T-helper 2 cell treated with Interferon-gamma antibody and Interleukin-4, amounts not matched to agents 5 μg/mL and 100 μg/mL, for 36 hours (primary cell): ENCODE results near the gene GRM5.

Experiments used
- DNase-seq: peaks from one replicate; pipeline ENCODE4 v3.0.0; 2021; ENCODE audit warnings: low spot score
- H3K27ac Mint-ChIP-seq: one replicate; pipeline ENCODE4 v1.8.0; 2021; ENCODE audit warnings: mild to moderate bottlenecking, mixed read lengths
- H3K27me3 Mint-ChIP-seq: one replicate; pipeline ENCODE4 v1.8.0; 2021; ENCODE audit warnings: low read depth, mixed read lengths
- H3K36me3 Mint-ChIP-seq: one replicate; pipeline ENCODE4 v1.8.0; 2021; ENCODE audit warnings: low read depth, mixed read lengths
- H3K4me1 Mint-ChIP-seq: one replicate; pipeline ENCODE4 v1.8.0; 2021; ENCODE audit warnings: low read depth, mixed read lengths
- H3K4me3 Mint-ChIP-seq: one replicate; pipeline ENCODE4 v1.8.0; 2022; ENCODE audit warnings: mild to moderate bottlenecking, moderate library complexity, mixed read lengths
- H3K9me3 Mint-ChIP-seq: one replicate; pipeline ENCODE4 v1.8.0; 2021; ENCODE audit warnings: mixed read lengths

GRM5 gene

DNA sequence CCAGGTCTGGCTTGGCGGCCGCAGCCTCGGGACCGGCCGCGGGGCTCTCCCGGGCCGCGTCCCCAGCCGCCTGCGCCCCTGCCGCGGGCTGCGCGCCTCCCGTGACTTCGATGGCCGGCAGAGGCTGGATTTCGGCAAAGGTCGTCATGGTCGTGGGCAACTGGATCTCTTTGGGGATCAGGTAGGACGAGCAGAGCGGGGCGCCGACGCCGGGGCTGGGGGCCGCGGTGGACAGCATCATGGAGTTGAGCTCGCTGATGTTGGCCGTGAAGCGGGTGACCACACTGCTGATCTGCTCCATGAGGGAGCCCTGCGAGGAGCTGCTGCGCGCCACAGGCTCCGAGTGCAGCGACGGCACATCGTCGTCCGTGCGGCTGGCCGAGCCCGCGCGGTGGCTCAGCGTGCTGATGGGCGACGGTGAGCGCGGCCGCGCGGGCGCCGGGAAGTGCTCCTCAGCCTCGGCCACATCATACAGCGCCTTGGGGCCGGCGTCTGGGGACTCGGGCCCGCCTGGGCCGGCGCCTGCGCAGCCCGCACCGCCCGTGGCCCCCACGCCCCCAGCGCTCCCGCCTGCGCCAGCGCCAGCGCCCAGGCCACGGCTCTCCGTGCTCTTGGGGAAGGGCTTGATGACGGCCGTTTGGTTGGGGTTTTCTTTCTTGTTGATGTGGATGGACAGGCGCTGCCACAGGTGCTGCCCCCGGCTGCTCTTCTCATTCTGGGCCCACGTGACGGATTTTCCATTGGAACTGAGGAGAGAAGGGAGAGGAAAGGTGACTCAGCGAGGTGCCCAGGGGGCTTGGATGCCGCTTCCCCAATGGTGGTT is 556.8 kb downstream of the GRM5 start:
- peaks cover 79% of the 10 kb centered on the region for H3K27me3 Mint-ChIP-seq
- peaks cover 8% of the 10 kb centered on the region for H3K4me1 Mint-ChIP-seq
- peak overlapping the region; percentile 75 for H3K4me3 Mint-ChIP-seq
- H3K36me3 Mint-ChIP-seq = peaks cover 2% of the 10 kb centered on the region
- no peak overlapping the region for H3K27ac Mint-ChIP-seq
- H3K9me3 Mint-ChIP-seq = no peaks in the 10 kb centered on the region
- peak; percentile 29 for DNase-seq

DNA sequence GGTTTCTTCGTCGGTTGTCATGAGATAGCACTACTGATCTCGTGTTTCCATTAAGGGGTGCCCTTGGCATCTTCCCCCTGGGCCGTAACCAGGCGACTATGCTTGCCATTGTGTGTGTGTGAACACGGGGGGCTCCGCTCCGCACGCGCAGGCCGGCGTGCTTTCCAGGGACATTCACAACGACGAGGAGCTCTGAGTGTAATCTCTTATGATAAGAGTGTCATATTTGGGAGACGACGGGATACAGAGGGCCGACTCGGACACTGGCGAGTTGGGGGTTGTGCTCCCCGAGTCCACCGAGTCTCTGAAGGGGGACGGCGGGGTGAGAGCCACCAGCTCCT is 557.4 kb downstream of the GRM5 start:
- Mint-ChIP-seq H3K36me3 (peaks cover 2% of the 10 kb centered on the region), H3K4me1 (peaks cover 8% of the 10 kb centered on the region), H3K4me3 (peak overlapping the region; percentile 77), H3K27ac (no peak overlapping the region), H3K9me3 (no peaks in the 10 kb centered on the region), H3K27me3 (peaks cover 77% of the 10 kb centered on the region)
- DNase-seq = no peak

DNA sequence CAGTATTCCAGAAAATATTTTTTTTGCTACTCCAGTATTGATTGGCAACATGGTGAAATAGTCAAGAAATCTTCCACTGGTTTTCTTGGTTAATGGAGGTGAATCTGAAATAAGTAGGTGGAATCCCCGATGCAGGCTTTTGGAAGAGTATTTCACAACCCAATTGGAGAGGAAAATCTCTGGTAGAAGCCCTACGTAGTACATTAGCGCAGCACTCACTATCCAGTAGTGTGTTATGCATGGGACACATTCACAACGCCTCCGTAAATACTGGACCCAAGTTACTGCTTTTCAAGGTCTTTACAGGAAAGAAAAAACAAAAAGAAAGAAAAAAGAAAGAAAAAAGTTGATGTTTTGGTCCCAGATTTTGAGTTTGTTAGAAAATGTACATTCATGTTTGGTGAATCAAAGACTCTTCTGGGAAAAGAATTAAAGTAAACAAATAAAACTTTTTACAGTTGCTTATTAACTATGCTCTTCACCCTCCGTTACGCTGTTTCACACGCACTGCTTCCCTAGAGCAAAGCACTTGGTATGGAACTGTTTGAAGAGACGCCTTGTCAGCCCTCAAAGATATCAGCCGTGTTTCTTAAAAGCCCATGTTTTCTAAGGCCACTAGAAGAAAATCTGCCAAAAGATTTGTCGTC is 557.9 kb downstream of the GRM5 start:
- Mint-ChIP-seq H3K9me3 (no peaks in the 10 kb centered on the region), H3K27ac (no peak overlapping the region), H3K27me3 (peaks cover 79% of the 10 kb centered on the region), H3K36me3 (peaks cover 2% of the 10 kb centered on the region), H3K4me1 (peaks cover 8% of the 10 kb centered on the region), H3K4me3 (peak overlapping the region; percentile 77)
- DNase-seq = no peak

- Mint-ChIP-seq H3K9me3 (no peaks in the 10 kb centered on the region), H3K27me3 (peaks cover 50% of the 10 kb centered on the region), H3K36me3 (no peaks in the 10 kb centered on the region), H3K27ac (no peak overlapping the region), H3K4me1 (no peaks in the 10 kb centered on the region), H3K4me3 (no peak overlapping the region)
- no peak for DNase-seq
These were observed 564.2 kb downstream of the GRM5 start for GRCh38 chr11:88501541-88501940.

DNA sequence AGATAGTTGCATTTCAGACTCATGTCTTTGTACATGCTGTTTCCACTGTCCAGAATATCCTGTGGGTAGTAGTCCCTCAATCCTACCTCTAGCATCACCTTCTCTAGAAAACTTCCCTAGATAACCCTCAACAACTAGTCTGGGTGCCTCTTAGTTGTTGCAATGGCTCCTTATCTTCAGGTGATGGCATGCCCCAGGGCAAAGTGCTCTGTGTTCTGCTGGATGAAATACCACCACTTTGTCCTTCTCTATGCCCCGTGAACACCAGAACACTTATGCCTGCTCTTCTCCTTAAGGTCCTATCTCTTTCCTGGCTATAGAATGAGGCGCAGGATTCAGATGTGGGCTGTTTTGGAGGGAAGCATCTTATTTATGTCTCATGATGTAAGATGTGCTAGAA is 569.9 kb downstream of the GRM5 start:
- Mint-ChIP-seq H3K36me3 (no peaks in the 10 kb centered on the region), H3K4me3 (no peak overlapping the region), H3K27ac (no peak overlapping the region), H3K4me1 (no peaks in the 10 kb centered on the region), H3K9me3 (no peaks in the 10 kb centered on the region), H3K27me3 (peaks cover 22% of the 10 kb centered on the region)
- no peak for DNase-seq

DNA sequence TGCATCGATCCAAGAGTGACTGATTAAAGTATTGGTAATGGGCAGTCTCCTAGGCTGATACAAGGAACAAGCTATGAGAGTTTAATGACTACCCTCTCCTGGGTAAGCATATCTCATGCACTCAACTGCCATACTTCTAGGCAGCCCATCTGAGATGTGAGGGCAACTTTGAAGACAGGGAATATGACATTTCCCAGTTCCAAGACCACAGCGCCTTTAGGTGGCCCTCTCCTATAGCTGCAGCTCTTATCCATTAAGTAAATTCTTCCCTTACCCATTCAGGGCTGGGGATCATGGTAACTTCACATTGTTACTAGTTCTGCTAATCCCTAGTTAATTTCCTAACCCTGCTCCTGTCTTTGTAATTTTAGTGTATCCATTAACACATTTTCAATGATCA is 570.9 kb downstream of the GRM5 start:
- Mint-ChIP-seq H3K36me3 (no peaks in the 10 kb centered on the region), H3K9me3 (no peaks in the 10 kb centered on the region), H3K27me3 (peaks cover 22% of the 10 kb centered on the region), H3K27ac (no peak overlapping the region), H3K4me3 (no peak overlapping the region), H3K4me1 (no peaks in the 10 kb centered on the region)
- DNase-seq = no peak

DNA sequence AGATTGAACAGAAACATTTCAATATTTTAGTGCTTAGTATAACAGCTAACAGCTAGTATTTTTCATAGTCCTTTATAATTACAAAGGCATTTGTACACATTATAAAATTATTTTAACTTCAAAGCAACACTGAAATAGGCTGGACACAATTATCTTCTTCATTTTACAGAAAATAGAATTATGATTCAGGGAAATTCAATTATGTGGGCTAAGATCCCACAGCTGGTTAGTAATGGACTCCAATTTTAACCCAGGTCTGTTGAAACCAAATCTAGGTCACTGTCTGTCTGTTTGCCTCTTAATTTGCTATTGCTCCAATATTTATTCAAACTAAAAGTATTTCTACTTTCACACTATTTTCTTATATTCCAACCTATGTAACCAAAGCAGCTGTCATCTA is 574.1 kb downstream of the GRM5 start:
- no peak for DNase-seq
- Mint-ChIP-seq H3K27me3 (peaks cover 13% of the 10 kb centered on the region), H3K4me1 (no peaks in the 10 kb centered on the region), H3K4me3 (no peak overlapping the region), H3K9me3 (no peaks in the 10 kb centered on the region), H3K36me3 (no peaks in the 10 kb centered on the region), H3K27ac (no peak overlapping the region)

DNA sequence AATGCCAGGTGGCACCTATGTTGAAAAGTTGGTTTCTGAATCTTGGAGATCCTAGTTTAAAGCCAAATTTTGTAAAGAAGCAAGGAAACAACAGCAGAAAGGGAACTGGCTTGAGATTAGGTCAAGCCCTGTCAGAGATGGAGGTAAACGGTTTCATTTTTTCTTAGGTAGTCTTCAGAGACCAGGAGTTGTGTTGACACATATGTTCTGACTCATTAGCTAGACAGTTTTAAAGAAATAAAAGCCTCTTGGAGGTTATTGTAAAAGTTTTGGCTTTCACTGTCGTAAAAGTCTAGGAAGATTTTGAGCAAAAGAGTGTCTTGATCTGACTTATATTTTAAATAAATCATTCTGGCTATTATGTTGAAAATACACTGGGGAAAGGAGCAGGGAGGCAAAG is 576.8 kb downstream of the GRM5 start:
- H3K27me3 Mint-ChIP-seq = peaks cover 4% of the 10 kb centered on the region
- H3K36me3 Mint-ChIP-seq = no peaks in the 10 kb centered on the region
- no peak overlapping the region for H3K27ac Mint-ChIP-seq
- no peak overlapping the region for H3K4me3 Mint-ChIP-seq
- DNase-seq = no peak
- peaks cover 9% of the 10 kb centered on the region for H3K4me1 Mint-ChIP-seq
- no peaks in the 10 kb centered on the region for H3K9me3 Mint-ChIP-seq

GRCh38 chr11:88487646-88488045 is 578.1 kb downstream of the GRM5 start:
- Mint-ChIP-seq H3K36me3 (no peaks in the 10 kb centered on the region), H3K9me3 (no peaks in the 10 kb centered on the region), H3K27ac (no peak overlapping the region), H3K27me3 (peaks cover 7% of the 10 kb centered on the region), H3K4me3 (no peak overlapping the region), H3K4me1 (peaks cover 9% of the 10 kb centered on the region)
- DNase-seq = no peak

DNA sequence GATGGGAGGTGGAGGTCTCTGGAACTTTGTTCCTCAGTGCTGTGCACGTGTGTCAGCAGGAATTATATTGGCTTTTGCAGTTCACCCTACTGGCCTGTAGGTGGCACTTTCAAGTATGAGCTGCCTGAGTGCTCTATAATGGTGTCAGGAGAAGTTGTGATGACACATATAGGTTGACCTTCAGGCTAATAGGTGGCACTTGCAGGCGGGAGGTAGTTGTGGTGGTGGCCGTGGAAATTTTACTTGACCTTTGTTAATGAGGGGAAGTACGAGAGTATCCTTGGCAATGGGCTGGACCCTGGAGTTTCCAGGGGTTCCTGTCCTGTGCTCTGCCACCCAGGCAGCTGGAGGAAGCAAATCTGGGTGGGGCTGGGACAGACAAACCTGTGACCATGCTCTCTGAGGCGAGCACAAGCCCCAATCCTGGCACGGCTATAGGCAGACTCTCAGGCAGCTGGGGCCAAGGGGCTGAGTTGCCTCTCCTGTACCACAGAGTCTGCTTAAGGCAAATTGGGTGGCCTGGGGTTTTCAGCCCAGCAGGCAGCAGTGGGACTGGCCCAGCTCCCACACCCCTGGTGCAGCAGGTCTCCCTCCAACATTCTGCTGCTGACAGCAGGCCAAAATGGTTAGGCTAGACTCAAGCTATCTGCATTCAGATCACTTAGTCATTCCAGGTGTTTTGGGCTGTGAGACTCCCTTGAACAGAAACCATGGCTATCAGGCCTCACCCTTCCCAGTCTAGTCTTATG is 580.7 kb downstream of the GRM5 start:
- Mint-ChIP-seq H3K4me1 (peaks cover 9% of the 10 kb centered on the region), H3K4me3 (no peak overlapping the region), H3K27me3 (peaks cover 8% of the 10 kb centered on the region), H3K36me3 (no peaks in the 10 kb centered on the region), H3K27ac (no peak overlapping the region), H3K9me3 (no peaks in the 10 kb centered on the region)
- DNase-seq = peak; percentile 23

DNA sequence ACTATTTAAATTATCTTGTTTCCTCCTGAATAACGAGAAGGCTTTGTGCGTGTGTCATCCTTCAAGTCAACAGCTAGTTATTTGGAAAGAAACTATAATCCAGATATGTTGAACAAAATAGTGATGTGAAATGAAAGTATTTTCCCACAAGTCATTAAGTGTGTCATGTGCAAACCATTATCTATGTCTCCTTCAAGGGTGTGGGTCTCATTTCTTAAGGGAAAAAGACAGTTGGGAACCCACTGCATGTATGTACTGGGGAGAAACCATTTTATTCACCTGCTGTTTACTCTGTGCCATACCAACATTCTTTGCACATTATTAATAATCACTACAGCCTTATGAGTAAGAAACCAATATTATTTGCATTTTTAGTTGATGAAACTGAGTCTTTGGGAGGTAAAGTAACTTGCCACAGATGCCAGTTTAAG is 582.9 kb downstream of the GRM5 start:
- Mint-ChIP-seq H3K36me3 (no peaks in the 10 kb centered on the region), H3K4me1 (peaks cover 9% of the 10 kb centered on the region), H3K9me3 (no peaks in the 10 kb centered on the region), H3K27me3 (peaks cover 7% of the 10 kb centered on the region), H3K4me3 (no peak overlapping the region), H3K27ac (no peak overlapping the region)
- DNase-seq = no peak

DNA sequence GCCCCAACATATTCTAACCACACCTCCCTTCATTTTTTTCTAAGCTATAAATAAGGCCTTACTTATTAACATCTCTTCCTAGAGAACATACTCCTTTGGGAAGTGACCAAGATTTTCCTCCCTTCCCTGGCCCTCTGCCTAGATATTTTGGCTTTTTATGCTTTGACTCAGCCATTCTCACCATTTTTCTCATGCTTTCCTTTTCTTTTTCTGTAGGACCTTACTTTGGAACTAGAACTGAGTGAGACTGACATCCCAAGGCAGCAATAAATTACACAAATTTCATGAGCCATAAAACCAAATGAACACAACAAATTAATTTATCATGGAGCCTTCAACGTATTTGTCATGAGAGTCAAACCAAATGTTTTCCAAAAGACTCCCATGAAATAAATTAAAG is 585.6 kb downstream of the GRM5 start:
- no peak overlapping the region for H3K4me3 Mint-ChIP-seq

GRCh38 chr11:88478136-88478815 is 587.5 kb downstream of the GRM5 start:
- Mint-ChIP-seq H3K9me3 (no peaks in the 10 kb centered on the region), H3K36me3 (no peaks in the 10 kb centered on the region), H3K27ac (no peak overlapping the region), H3K4me1 (peaks cover 2% of the 10 kb centered on the region), H3K27me3 (peaks cover 19% of the 10 kb centered on the region), H3K4me3 (no peak overlapping the region)
- no peak for DNase-seq

More for the DNA sequence above, 585.6 kb downstream of the GRM5 start:
- no peaks in the 10 kb centered on the region for H3K36me3 Mint-ChIP-seq
- H3K9me3 Mint-ChIP-seq = no peaks in the 10 kb centered on the region
- H3K27me3 Mint-ChIP-seq = peaks cover 9% of the 10 kb centered on the region
- no peak overlapping the region for H3K27ac Mint-ChIP-seq
- H3K4me1 Mint-ChIP-seq = peaks cover 6% of the 10 kb centered on the region
- DNase-seq = no peak

- H3K4me1 Mint-ChIP-seq = peaks cover 2% of the 10 kb centered on the region
- H3K9me3 Mint-ChIP-seq = no peaks in the 10 kb centered on the region
- H3K4me3 Mint-ChIP-seq = no peak overlapping the region
- H3K36me3 Mint-ChIP-seq = no peaks in the 10 kb centered on the region
- no peak overlapping the region for H3K27ac Mint-ChIP-seq
- DNase-seq = no peak
- peaks cover 26% of the 10 kb centered on the region for H3K27me3 Mint-ChIP-seq
These were observed 589.8 kb downstream of the GRM5 start for GRCh38 chr11:88475991-88476418.
